Stimulated activated CD4-positive, alpha-beta T cell treated with anti-CD3 and anti-CD28 coated beads, Interleukin-4, amount 100 ng/mL, for 4 hours (primary cell): ENCODE measurements around the gene ZMYND10.

Experiments
- DNase-seq, 2 experiments: peaks; one replicate each; pipeline ENCODE4 v3.0.0-alpha.2; 2020

The ZMYND10 gene

GRCh38 chr3:50345586-50346234 lies at the start of gene ZMYND10:
TSS of gene ZMYND10 (minus strand) at chr3:50345732. CDS start at chr3:50345579, 153 bp downstream.
- peak; percentile 64 to 71 for DNase-seq

GRCh38 chr3:50393061-50393460 lies 47.5 kb upstream of the ZMYND10 start:
- no peak for DNase-seq

DNA sequence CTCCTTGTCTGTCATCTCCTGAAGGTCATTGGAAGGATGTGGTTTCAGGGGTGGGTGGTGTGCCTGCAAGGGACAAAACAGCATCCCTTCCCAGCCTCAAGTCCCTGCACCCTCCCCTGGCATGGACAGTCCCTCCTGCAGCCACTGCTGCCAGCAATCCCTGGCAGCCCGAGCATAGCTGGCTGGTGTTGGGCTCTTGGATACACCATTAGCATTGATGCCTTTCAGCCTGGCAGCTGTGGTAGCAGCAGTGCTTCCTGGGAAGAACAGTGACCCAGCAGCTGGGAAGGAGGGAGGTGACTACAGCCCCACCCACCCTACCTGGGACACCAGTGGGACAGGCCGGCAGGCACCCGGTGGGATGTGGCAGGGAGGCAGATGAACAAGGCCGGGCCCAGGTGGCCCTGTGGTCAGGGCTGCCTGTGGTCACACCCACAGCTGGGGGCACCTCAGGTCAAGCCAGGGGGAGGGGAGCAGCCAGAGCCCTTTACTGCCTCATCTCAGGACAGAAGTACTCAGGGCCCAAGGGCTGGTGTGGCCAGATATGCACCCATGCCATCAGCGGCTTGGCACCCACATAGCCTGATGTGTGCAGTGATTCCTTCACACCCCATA lies 46.7 kb upstream of the ZMYND10 start:
- no peak for DNase-seq

GRCh38 chr3:50390508-50391224 lies 45.1 kb upstream of the ZMYND10 start:
- no peak for DNase-seq

- no peak for DNase-seq
Measured at GRCh38 chr3:50389414-50389767, 43.9 kb upstream of the ZMYND10 start.

- DNase-seq: no peak
Measured at GRCh38 chr3:50388720-50389413, 43.3 kb upstream of the ZMYND10 start.

- no peak for DNase-seq
Measured at GRCh38 chr3:50388016-50388719, 42.6 kb upstream of the ZMYND10 start.

- no peak for DNase-seq
Measured at GRCh38 chr3:50385754-50386153, 40.2 kb upstream of the ZMYND10 start.

DNA sequence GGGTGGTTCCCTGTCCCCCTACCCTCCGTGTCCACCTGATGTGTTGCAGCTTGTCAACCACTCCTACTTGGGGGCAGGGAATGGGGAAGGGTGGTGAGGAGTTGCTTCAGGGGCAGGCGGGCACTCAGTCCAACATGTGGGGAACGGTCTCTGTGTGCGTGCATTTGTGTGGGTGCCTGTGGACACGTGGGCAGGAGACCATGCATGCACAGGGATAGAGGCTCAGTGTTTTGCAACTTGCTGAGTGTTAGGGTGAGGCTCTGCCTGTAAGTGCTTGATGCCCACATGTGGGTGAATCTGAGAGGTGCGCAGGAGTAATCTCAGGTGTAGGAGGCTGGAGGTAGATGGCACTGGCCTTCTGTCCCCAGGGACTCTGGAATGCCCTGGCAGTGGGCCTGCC lies 38.2 kb upstream of the ZMYND10 start:
- no peak for DNase-seq

DNA sequence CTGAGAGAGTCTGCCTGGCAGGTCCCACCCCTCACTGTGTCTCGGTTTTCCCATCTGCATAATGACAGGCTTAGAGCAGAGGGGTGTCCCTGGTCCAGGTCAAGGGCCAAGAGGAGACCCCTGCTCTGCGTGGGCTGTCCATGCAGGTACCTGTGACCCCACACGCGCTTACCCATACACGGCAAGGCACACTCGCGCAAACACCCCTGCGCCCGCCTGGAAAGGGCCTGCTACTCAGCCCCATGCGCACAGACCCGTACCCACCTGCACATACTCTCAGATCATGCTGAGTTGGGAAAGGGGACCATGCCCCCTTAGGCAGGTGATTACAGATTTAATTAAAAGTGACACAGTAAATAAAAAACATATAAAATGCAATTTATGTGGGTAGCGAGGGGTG lies 37.2 kb upstream of the ZMYND10 start:
- no peak for DNase-seq

DNA sequence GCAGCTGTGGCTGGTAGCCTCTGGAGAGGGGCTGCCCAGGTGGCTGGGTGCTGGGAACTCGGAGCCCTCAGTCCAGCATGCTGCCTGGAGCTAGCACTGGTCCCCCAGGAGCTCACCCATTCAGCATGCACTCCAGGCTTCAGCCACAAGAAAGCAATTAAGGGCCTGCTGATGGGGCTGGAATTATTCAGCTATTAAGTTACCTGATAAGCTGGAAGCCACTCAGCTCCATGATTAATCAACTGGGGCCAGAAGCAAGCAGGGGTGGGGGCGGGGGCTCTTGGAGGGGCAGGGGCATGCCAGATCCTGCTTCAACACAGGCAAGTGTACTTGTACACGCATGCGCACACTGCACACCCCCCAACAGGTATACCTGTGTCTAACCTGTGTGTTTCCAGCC lies 35.9 kb upstream of the ZMYND10 start:
- DNase-seq: no peak

DNA sequence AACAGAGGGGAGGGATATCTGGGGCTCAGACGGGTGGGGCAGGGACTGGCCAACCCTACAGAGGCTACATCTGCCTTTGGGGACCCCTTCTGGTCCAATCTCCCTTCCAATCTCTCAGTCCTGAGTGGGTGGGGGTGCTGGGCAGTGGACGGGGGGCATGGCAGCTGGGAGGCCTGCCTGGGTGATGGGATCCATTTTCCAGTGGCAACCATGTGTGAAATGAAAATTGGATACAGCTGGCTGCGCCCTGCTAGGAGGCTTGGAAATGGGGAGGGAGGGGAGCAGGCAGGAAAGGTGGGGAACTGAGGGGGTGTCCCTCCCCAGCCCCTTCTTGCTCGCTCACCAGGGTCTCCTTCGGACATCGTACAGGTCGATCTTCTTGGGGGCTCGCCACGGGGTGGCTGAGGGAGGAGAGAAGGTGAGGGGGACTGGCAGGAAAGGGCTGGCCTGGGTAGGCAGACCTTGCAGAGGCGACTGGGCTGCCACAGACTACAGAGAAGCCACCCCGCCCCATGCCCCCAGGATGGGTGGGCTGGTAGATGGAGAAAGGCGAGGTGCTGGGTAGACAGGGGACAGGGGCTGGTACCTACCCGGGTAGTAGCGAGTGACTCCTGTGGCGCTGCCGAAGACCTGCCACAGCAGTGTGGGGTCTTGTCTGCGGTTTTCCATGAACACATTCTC lies 35.0 kb upstream of the ZMYND10 start:
- no peak for DNase-seq

- DNase-seq: no peak
Measured at GRCh38 chr3:50378757-50379156, 33.2 kb upstream of the ZMYND10 start.

GRCh38 chr3:50378024-50378423 lies 32.5 kb upstream of the ZMYND10 start:
- DNase-seq: no peak

GRCh38 chr3:50375258-50375931 lies 29.9 kb upstream of the ZMYND10 start:
- DNase-seq: no peak

GRCh38 chr3:50374363-50375257 lies 29.1 kb upstream of the ZMYND10 start:
- DNase-seq: no peak

DNA sequence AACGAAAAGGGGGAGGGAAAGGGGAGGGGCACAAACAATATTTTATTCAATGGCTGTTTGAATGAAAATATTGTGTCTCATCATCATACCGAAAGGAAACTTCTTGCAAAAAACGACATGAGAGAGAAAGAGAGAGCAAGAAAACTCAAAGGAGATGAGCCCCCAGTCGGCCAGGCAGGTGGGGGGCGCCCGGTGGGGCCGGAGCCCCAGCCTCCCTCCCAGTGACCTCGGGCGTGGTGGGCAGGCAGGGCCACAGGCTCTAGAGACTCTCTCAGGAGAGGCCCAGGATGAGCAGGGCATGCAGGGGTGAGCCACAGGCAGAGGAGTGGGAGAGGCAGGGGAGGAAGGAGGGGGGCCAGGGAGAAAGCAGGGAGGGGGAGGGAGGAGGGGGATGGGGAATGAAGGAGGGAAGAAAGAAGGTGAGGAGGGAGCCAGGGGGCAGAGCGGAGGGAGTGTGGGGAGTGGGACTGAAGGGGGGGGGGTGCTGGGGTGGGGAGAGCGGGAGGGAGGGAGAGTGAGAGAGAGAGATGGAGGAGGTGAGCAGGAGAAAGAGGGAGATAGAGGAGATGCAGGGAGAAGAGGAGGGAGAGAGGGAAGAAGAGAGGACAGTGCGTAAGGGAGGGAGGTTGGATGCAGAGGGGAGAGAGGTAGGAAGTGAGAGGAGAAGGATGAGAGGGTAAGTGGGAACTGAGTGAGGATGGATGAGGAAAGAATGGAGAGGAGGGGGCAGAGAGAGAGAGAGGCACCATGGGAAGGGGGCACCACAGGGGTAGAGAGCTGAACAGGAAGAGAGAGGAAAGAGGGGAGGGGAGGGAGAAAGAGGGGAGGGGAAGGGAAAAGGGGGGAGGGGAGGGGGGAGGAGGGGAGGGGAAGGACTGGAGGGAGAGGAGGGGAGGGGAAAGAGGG lies 27.9 kb upstream of the ZMYND10 start:
- no peak for DNase-seq

DNA sequence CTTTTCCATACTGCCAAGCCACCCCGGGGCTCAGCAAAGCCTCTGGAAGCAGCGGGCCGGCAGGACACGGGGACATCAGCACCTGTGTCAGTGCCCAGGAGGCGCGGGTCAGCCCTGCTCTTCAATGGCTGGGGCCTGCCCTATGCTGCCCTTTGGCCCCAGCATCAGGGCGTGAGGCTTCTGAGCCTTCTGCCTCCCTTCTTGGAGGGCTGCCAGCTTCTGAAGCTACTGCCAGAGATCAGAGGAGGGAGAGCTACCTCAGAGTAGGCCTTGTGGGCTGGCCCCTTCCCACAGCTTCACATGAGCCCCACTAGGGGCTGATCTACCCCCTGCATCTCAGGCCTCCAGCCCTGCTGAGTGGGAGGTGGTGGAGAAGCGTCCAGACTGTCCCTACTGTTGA lies 26.8 kb upstream of the ZMYND10 start:
- no peak for DNase-seq

DNA sequence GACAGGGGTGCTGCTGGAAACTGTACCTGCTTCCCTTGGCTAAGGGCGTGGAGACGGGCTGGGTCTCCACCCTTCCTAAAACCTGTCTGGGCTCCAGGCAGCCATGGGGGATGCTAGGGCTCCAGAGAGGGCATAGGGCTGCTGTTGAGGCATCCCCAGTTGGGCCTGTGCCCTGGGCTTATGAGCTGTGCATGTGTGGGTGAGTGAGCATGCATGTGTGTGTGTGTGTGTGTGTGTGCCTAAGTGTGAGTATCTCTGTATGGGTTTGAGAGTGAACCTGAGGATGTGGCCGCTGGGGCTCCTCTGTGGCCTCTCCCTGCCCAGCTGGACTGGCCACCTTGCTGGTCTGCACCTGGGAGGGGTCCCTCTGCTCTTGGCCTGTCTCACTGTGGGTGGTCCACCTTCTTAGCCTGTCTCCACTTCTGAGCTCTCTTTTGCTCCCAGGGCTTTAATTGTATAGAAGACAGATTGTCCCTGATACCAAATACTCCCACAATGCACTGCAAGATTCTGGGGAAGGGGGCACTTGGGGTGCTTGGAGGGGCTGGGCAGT lies 25.7 kb upstream of the ZMYND10 start:
- no peak for DNase-seq
